ENCODE measurements around the gene DACT1.

- TF ChIP-seq JUND (IDR thresholded peaks at IDR 0.05): no peak
- no peak for TF ChIP-seq REST (IDR thresholded peaks at IDR 0.05)
- TF ChIP-seq RXRA (IDR thresholded peaks at IDR 0.05): no peak
- TF ChIP-seq ATF3 (IDR thresholded peaks at IDR 0.05): no peak
- no peak for TF ChIP-seq CTCF (IDR thresholded peaks at IDR 0.05; ENCODE audit: low read depth, low read length, missing input control)
- TF ChIP-seq EGR1 (IDR thresholded peaks at IDR 0.05; ENCODE audit: low read depth in 2 of 2): no peak
- TF ChIP-seq YY1 (IDR thresholded peaks at IDR 0.05): no peak
- TF ChIP-seq ZBTB33 (IDR thresholded peaks at IDR 0.05): no peak
- TF ChIP-seq TAF1 (conservative IDR thresholded peaks at IDR 0.05): no peak
- no peak for TF ChIP-seq RAD21 (IDR thresholded peaks at IDR 0.05)
- no peak for TF ChIP-seq FOXA1 (IDR thresholded peaks at IDR 0.05)
- no peak for TF ChIP-seq SP1 (IDR thresholded peaks at IDR 0.05)
Observed at GRCh38 chr14:58665773-58666500, 28.2 kb downstream of the DACT1 start.
